WTC11 (cell line): ENCODE data around the gene KIDINS220.
"Not testable (repeated sequence)": the region's sequence is repeated elsewhere in the genome, so short reads cannot be mapped to it uniquely, and the experiment has no call there.

Experiments
- NFE2L1 ChIP-seq: sonication (generic); formaldehyde crosslinking; IDR thresholded peaks from 2 replicates; pipeline ENCODE4 v1.8.1; 2023; ENCODE audit warnings: missing genetic modification reagents
- RORB ChIP-seq: fragments of 250-450 bp; sonication (Bioruptor Pico); IDR thresholded peaks from 2 replicates; pipeline ENCODE4 v1.9.0; 2021; ENCODE audit warnings: mild to moderate bottlenecking

DNA sequence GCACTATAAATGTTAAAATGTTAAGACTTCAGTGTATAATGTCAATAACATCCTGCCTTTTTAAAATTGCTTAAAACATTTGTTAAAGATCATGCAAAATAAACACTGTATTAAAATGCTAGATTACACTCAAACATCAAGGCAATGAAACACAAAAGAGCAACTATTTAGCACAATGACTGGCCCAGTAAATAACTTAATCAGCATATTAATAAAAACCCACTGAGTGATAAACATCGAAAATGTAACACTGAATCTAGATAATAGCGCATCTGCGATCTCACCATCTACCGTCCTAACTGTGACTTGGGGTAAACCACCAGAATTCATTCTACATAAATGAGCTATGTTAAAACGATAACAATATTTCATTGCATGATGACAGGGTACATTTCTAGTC lies 108.3 kb downstream of the KIDINS220 start:
- TF ChIP-seq NFE2L1, RORB (CRISPR knock-in tag): not testable (repeated sequence)
